Measurements from ENCODE around the gene TXNDC17. TPM values are rescaled to one million over a fixed set of nuclear protein-coding genes. Genes with fewer than 3 reads are reported as not detected.
"Not testable (repeated sequence)": the region's sequence is repeated elsewhere in the genome, so short reads cannot be mapped to it uniquely, and the experiment has no call there.

Gene TXNDC17
- total RNA-seq, 2 experiments from 2014 or later, result 69.6 to 71.6 TPM

GRCh38 chr17:6683730-6684459, 43.0 kb downstream of the TXNDC17 start:
- no peaks in the 10 kb centered on the region for H3K4me1 Mint-ChIP-seq
- no peak overlapping the region for H3K27ac Mint-ChIP-seq
- CTCF ChIA-PET, result no interaction called here
- no peaks in the 10 kb centered on the region for H3K9me3 Mint-ChIP-seq (ENCODE audit: low read depth)
- ATAC-seq (no peak), DNase-seq (no peak)
- H3K27me3 Mint-ChIP-seq, result peaks cover 52% of the 10 kb centered on the region
- no peaks in the 10 kb centered on the region for H3K36me3 Mint-ChIP-seq
- H3K4me3 Mint-ChIP-seq, result no peak overlapping the region

GRCh38 chr17:6684460-6684783, 43.6 kb downstream of the TXNDC17 start:
- no peaks in the 10 kb centered on the region for H3K4me1 Mint-ChIP-seq
- no peaks in the 10 kb centered on the region for H3K36me3 Mint-ChIP-seq
- H3K27ac Mint-ChIP-seq, result no peak overlapping the region
- DNase-seq (no peak), ATAC-seq (no peak)
- no peaks in the 10 kb centered on the region for H3K9me3 Mint-ChIP-seq (ENCODE audit: low read depth)
- CTCF ChIA-PET, result no interaction called here
- H3K27me3 Mint-ChIP-seq, result peaks cover 50% of the 10 kb centered on the region
- H3K4me3 Mint-ChIP-seq, result no peak overlapping the region

GRCh38 chr17:6684881-6685767, 44.3 kb downstream of the TXNDC17 start:
- H3K36me3 Mint-ChIP-seq, result no peaks in the 10 kb centered on the region
- no peak for ATAC-seq
- CTCF ChIA-PET, result interaction anchor here (1.5 kb wide), 1 partner anchor 18 kb away, joined by 3 read pairs; no protein-coding TSS in a partner anchor

GRCh38 chr17:6686026-6686425, 45.2 kb downstream of the TXNDC17 start:
- Mint-ChIP-seq H3K4me1 (no peaks in the 10 kb centered on the region), H3K9me3 (ENCODE audit: low read depth) (no peaks in the 10 kb centered on the region), H3K4me3 (no peak overlapping the region), H3K27ac (no peak overlapping the region), H3K27me3 (peaks cover 50% of the 10 kb centered on the region), H3K36me3 (no peaks in the 10 kb centered on the region)
- CTCF ChIA-PET, result interaction anchor here (1.5 kb wide), 1 partner anchor 19 kb away, joined by 3 read pairs; no protein-coding TSS in a partner anchor
- DNase-seq (no peak), ATAC-seq (no peak)

More at GRCh38 chr17:6684881-6685767, 44.3 kb downstream of the TXNDC17 start:
- Mint-ChIP-seq H3K4me1 (no peaks in the 10 kb centered on the region), H3K27me3 (peaks cover 51% of the 10 kb centered on the region), H3K9me3 (ENCODE audit: low read depth) (no peaks in the 10 kb centered on the region), H3K4me3 (no peak overlapping the region), H3K27ac (no peak overlapping the region)
- DNase-seq, result no peak

GRCh38 chr17:6688944-6689343, 48.1 kb downstream of the TXNDC17 start:
- ATAC-seq, result no peak
- H3K9me3 Mint-ChIP-seq (ENCODE audit: low read depth), result no peaks in the 10 kb centered on the region
- H3K27me3 Mint-ChIP-seq, result peaks cover 50% of the 10 kb centered on the region
- no peak for DNase-seq
- H3K4me1 Mint-ChIP-seq, result no peaks in the 10 kb centered on the region
- H3K4me3 Mint-ChIP-seq, result no peak overlapping the region
- H3K27ac Mint-ChIP-seq, result no peak overlapping the region
- H3K36me3 Mint-ChIP-seq, result no peaks in the 10 kb centered on the region
- CTCF ChIA-PET, result no interaction called here

GRCh38 chr17:6690641-6691040, 49.8 kb downstream of the TXNDC17 start:
- no peak for ATAC-seq
- Mint-ChIP-seq H3K27me3 (peaks cover 53% of the 10 kb centered on the region), H3K27ac (no peak overlapping the region), H3K4me3 (no peak overlapping the region), H3K36me3 (no peaks in the 10 kb centered on the region), H3K4me1 (no peaks in the 10 kb centered on the region), H3K9me3 (ENCODE audit: low read depth) (no peaks in the 10 kb centered on the region)
- CTCF ChIA-PET, result no interaction called here
- DNase-seq, result no peak

GRCh38 chr17:6691546-6691945, 50.7 kb downstream of the TXNDC17 start:
- no peak for DNase-seq
- Mint-ChIP-seq H3K4me1 (no peaks in the 10 kb centered on the region), H3K36me3 (no peaks in the 10 kb centered on the region), H3K27me3 (peaks cover 51% of the 10 kb centered on the region), H3K9me3 (ENCODE audit: low read depth) (no peaks in the 10 kb centered on the region), H3K27ac (no peak overlapping the region), H3K4me3 (no peak overlapping the region)
- ATAC-seq, result no peak
- CTCF ChIA-PET, result no interaction called here

GRCh38 chr17:6691958-6692357, 51.1 kb downstream of the TXNDC17 start:
- H3K36me3 Mint-ChIP-seq; ATAC-seq; DNase-seq; CTCF ChIA-PET; H3K4me1 Mint-ChIP-seq; H3K4me3 Mint-ChIP-seq; H3K9me3 Mint-ChIP-seq (ENCODE audit: low read depth); H3K27ac Mint-ChIP-seq: not testable (repeated sequence)
- H3K27me3 Mint-ChIP-seq, result peaks cover 49% of the 10 kb centered on the region

Small RNA genes lying within 50 kb of the gene (microRNA-seq; reads per million reads assigned to microRNA genes)
- not detected for gene MIR4520-1
- not detected for gene MIR4520-2

Other genes with a start within 250 kb of the TXNDC17 start
- not detected for gene AIPL1, start 205.9 kb upstream of the TXNDC17 start, total RNA-seq
- 10 to 100 TPM in 1 of 2 experiments, 1 to 10 TPM in 1; 6.8 to 17.0 TPM for gene PIMREG, start 196.6 kb upstream of the TXNDC17 start, total RNA-seq
- under 1 TPM; 0.37 to 0.76 TPM for gene PITPNM3, start 84.5 kb upstream of the TXNDC17 start, total RNA-seq
- gene KIAA0753, start 349 bp upstream of the TXNDC17 start, total RNA-seq, result 10 to 100 TPM; 16.5 to 18.0 TPM
- 10 to 100 TPM; 18.3 TPM for gene MED31, start 10.5 kb downstream of the TXNDC17 start, total RNA-seq
- gene C17orf100, start 10.7 kb downstream of the TXNDC17 start, total RNA-seq, result 1 to 10 TPM; 1.1 to 1.4 TPM
- not detected for gene SLC13A5, start 72.3 kb downstream of the TXNDC17 start, total RNA-seq
- 100 to 1,000 TPM; 261 to 491 TPM for gene XAF1, start 115.0 kb downstream of the TXNDC17 start, total RNA-seq
- gene FBXO39, start 135.2 kb downstream of the TXNDC17 start, total RNA-seq, result 1 to 10 TPM in 1 of 2 experiments, under 1 TPM in 1; 0.42 to 1.5 TPM
- gene TEKT1, start 190.7 kb downstream of the TXNDC17 start, total RNA-seq, result not detected

Measured in activated CD8-positive, alpha-beta memory T cell treated with anti-CD3 and anti-CD28 coated beads, Interleukin-2, amount 10 ng/mL, durations not matched to agents 7 days and 5 days (primary cell).